ENCODE data around the gene GPR18. TPM values are rescaled to one million over a fixed set of nuclear protein-coding genes. Genes with fewer than 3 reads are reported as not detected.

GPR18 gene
- total and polyA plus RNA-seq, 2 of the 4 experiments (the other 2 are of a cell fraction): not detected

- H3K9me3 ChIP-seq (ENCODE audit: control insufficient read depth, insufficient read depth, low read length): no peaks in the 10 kb centered on the region
- H2AK5ac ChIP-seq (ENCODE audit: low read depth, low read length): no peak overlapping the region
- no peak overlapping the region for H3K18ac ChIP-seq (ENCODE audit: low read depth, low read length)
- no peaks in the 10 kb centered on the region for H3K27me3 ChIP-seq (ENCODE audit: control insufficient read depth, insufficient read depth, low read length)
- no peak overlapping the region for H2AK9ac ChIP-seq (replicated peaks; ENCODE audit: low read depth, low read length, poor library complexity)
- H4K20me1 ChIP-seq (ENCODE audit: insufficient read depth, low read length): peaks cover 40% of the 10 kb centered on the region
- POLR2A ChIA-PET (ENCODE audit: unreplicated experiment): no interaction called here
- TF ChIP-seq RCOR1 (IDR thresholded peaks at IDR 0.05; ENCODE audit: insufficient replicate concordance, low read length): no peak
- TF ChIP-seq NFE2L2 (IDR thresholded peaks at IDR 0.05; ENCODE audit: low read depth, low read length): no peak
- TF ChIP-seq MAFK (IDR thresholded peaks at IDR 0.05; ENCODE audit: low read depth, low read length): no peak
- TF ChIP-seq ELK1 (IDR thresholded peaks at IDR 0.05; ENCODE audit: borderline replicate concordance, low read depth, low read length): no peak
- no peak for TF ChIP-seq RAD21 (IDR thresholded peaks at IDR 0.05; ENCODE audit: low read length)
- TF ChIP-seq CHD1 (IDR thresholded peaks at IDR 0.05; ENCODE audit: low read depth, low read length): no peak
- no peak for TF ChIP-seq CTCF (conservative IDR thresholded peaks at IDR 0.05; ENCODE audit: low read depth, low read length)
- no peak for TF ChIP-seq MAZ (IDR thresholded peaks at IDR 0.05; ENCODE audit: borderline replicate concordance, low read depth, low read length)
- no peak for TF ChIP-seq FOS (IDR thresholded peaks at IDR 0.05; ENCODE audit: low read depth, low read length)
- no peak for TF ChIP-seq USF2 (IDR thresholded peaks at IDR 0.05; ENCODE audit: low read depth, low read length)
- no peak for TF ChIP-seq POLR2A (IDR thresholded peaks at IDR 0.05; ENCODE audit: low read depth, low read length)
- no peak for TF ChIP-seq MXI1 (IDR thresholded peaks at IDR 0.05; ENCODE audit: borderline replicate concordance, low read depth, low read length)
- TF ChIP-seq BHLHE40 (IDR thresholded peaks at IDR 0.05; ENCODE audit: low read depth, low read length): no peak
- no peak for TF ChIP-seq RFX5 (IDR thresholded peaks at IDR 0.05; ENCODE audit: low read depth, low read length)
- no peak for TF ChIP-seq SMC3 (IDR thresholded peaks at IDR 0.05; ENCODE audit: low read depth, low read length)
- TF ChIP-seq CEBPB (IDR thresholded peaks at IDR 0.05; ENCODE audit: low read depth, low read length): no peak
- no peak overlapping the region for H3K56ac ChIP-seq (ENCODE audit: extremely low read depth, insufficient read depth, low read length)
- H3K4me2 ChIP-seq (ENCODE audit: low read depth, low read length): no peak overlapping the region
- dilution Hi-C loops (cut with HindIII; ENCODE audit: low sequenced_read_pairs, unreplicated experiment) (no loop called here), intact Hi-C loops (cut with micrococcal nuclease) (no loop called here), in situ Hi-C loops (cut with MboI; ENCODE audit: low sequenced_read_pairs) (no loop called here)
- H3K4ac ChIP-seq (ENCODE audit: low read depth, low read length): no peak overlapping the region
- no peak overlapping the region for H3K14ac ChIP-seq (replicated peaks; ENCODE audit: low read depth, low read length)
- no peak overlapping the region for H2AFZ ChIP-seq (replicated peaks; ENCODE audit: low read length, poor library complexity)
- DNase-seq (no peak), ATAC-seq (ENCODE audit: low read depth) (no peak)
- peaks cover 3% of the 10 kb centered on the region; the same call in 1 of the 2 replicates for H3K36me3 ChIP-seq (ENCODE audit: control insufficient read depth, insufficient read depth, low read length)
- H2BK120ac ChIP-seq (ENCODE audit: low read depth, low read length): no peak overlapping the region
- H4K5ac ChIP-seq (ENCODE audit: low read depth, low read length): no peak overlapping the region
- CTCF ChIA-PET: no interaction called here
- BruUV-seq (replicated peaks): no TSS peak
- H4K8ac ChIP-seq (ENCODE audit: low read depth in 2 of 2, low read length in 2 of 2): no peak overlapping the region
- H2BK5ac ChIP-seq (ENCODE audit: low read depth, low read length, poor library complexity, severe bottlenecking): no peak overlapping the region
- H3K79me1 ChIP-seq (ENCODE audit: low read depth in 1 of 2, low read length in 2 of 2): peaks cover 50 to 61% of the 10 kb centered on the region in 2 experiments
- no peak overlapping the region for H3K9ac ChIP-seq (ENCODE audit: low read depth, low read length)
- peaks cover 14% of the 10 kb centered on the region for H3K4me1 ChIP-seq (ENCODE audit: control insufficient read depth, insufficient read depth, low read length)
- WGBS, 2 experiments (ENCODE audit: extremely low coverage in 2 of 2, insufficient read length in 1 of 2): no CpG with 5 or more reads among the region's 4 CpGs
- H3K23ac ChIP-seq (ENCODE audit: low read depth, low read length): no peak overlapping the region
- H3K9me1 ChIP-seq (ENCODE audit: insufficient read depth, low read length): peaks cover 26% of the 10 kb centered on the region
- H3K4me3 ChIP-seq (ENCODE audit: insufficient read depth, low read depth, low read length): no peak overlapping the region
- no peak overlapping the region for H4K91ac ChIP-seq (ENCODE audit: insufficient read depth, low read depth, low read length)
- no peak overlapping the region for H2BK20ac ChIP-seq (ENCODE audit: low read depth, low read length)
- no peak overlapping the region for H2BK15ac ChIP-seq (ENCODE audit: low read depth, low read length)
- no peak overlapping the region for H3K27ac ChIP-seq (ENCODE audit: insufficient read depth, low read length)
Measured at GRCh38 chr13:99225078-99225477, 33.1 kb downstream of the GPR18 start.

All from IMR-90 (cell line).